Heart right ventricle (tissue), 16 donors: ENCODE measurements around the gene SLC25A38. TPM values are rescaled to one million over a fixed set of nuclear protein-coding genes. Genes with fewer than 3 reads are reported as not detected.
"Not testable (repeated sequence)": the region's sequence is repeated elsewhere in the genome, so short reads cannot be mapped to it uniquely, and the experiment has no call there.

ENCODE experiments used
- ATAC-seq, 8 donors: fragments of 200-7000 bp; cut with Tn5 transposase; one replicate each; pipeline ENCODE4 v1.9.1; 2020; ENCODE audit warnings: mild to moderate bottlenecking in 8 of 8, moderate library complexity in 8 of 8, moderate number of reproducible peaks in 1 of 8
- DNase-seq, 2 donors: peaks; one replicate each; pipeline ENCODE4 v3.0.0-alpha.2; 2020
- H3K27ac ChIP-seq, 10 donors: fragments of 200-600 bp; sonication (generic) in 2 of 10; one replicate each; pipeline versions ENCODE4 v1.5.0 to v1.8.0; 2020 to 2022; ENCODE audit warnings: mild to moderate bottlenecking in 3 of 10
- H3K27me3 ChIP-seq, 7 donors: fragments of 200-600 bp; one replicate each; pipeline ENCODE4 v1.8.0; 2021 to 2022; ENCODE audit warnings: mild to moderate bottlenecking in 2 of 7
- H3K36me3 ChIP-seq, 9 donors: fragments of 200-600 bp; sonication (generic) in 1 of 9; one replicate each; pipeline versions ENCODE4 v1.5.0 to v1.8.0; 2020 to 2022; ENCODE audit warnings: mild to moderate bottlenecking in 2 of 9
- H3K4me1 ChIP-seq, 9 donors: fragments of 200-600 bp; sonication (generic) in 1 of 9; one replicate each; pipeline versions ENCODE4 v1.5.0 to v1.8.0; 2020 to 2022; ENCODE audit warnings: mild to moderate bottlenecking in 4 of 9
- H3K4me3 ChIP-seq, 10 donors: fragments of 200-600 bp; sonication (generic) in 2 of 10; one replicate each; pipeline versions ENCODE4 v1.5.0 to v1.8.0; 2020 to 2022; ENCODE audit warnings: mild to moderate bottlenecking in 7 of 10, moderate library complexity in 2 of 10
- H3K9me3 ChIP-seq, 11 donors: fragments of 200-600 bp in 10 of 11; sonication (generic) in 2 of 11; one replicate each; pipeline versions ENCODE4 v1.5.0 to v1.8.0; 2013 to 2022; ENCODE audit warnings: mild to moderate bottlenecking in 2 of 11, control low read depth in 1 of 11, moderate library complexity in 1 of 11
- WGBS, 2 donors: extraction: QIAGEN DNeasy Blood & Tissue Kit; methylation state at CpG; one replicate each; pipeline ENCODE4 v1.1.7; 2013; ENCODE audit warnings: inconsistent platforms in 1 of 2; 5-methylcytosine and 5-hydroxymethylcytosine counted together
- intact Hi-C, 10 donors: fragments of 100-400 bp; cut with DNase I; formaldehyde crosslinking; loops; one replicate each; pipeline versions ENCODE4 v1.11.1 to v1.14.2; 2022
- polyA plus RNA-seq, 2 donors: library from polyadenylated mRNA; stranded (reverse); fragments of 200-250 nt; gene quantifications; one replicate each; pipeline ENCODE4 v1.2.3, GENCODE V29; 2013
- total RNA-seq, 10 donors: library from RNA; stranded (reverse); fragmentation: NEBNext Ultra II Directional in 3 of 10; extraction: Animal tissue kit (Norgen Biotek cat#: 25700) in 3 of 10; gene quantifications; one replicate each; pipeline versions ENCODE4 v1.2.1 to v1.2.4, GENCODE V29; 2021 to 2023
- TF ChIP-seq, protein P1 (sequence below), 9 donors: fragments of 200-600 bp; sonication (generic) in 2 of 9; IDR thresholded peaks; one replicate each; pipeline versions ENCODE4 v1.5.0 to v1.8.0; 2021 to 2022; ENCODE audit warnings: antibody characterized with exemption in 9 of 9, mild to moderate bottlenecking in 5 of 9, moderate library complexity in 1 of 9
- donor health status: Arrhythmogenic right ventricular cardiomyopathy.
- donor health status: ischemic (EF 13 %, LVEDD 7.1; RV severe dilation, severe dysfunction).
- donor health status: healthy with polysubstance abuse.
- donor health status: DM: no; HTN: yes; CAD: no.
- donor health status: DM: no; HTN: no; CAD: no.
- donor health status: ischemic (EF 25% LVEDD 6.9; RV normal size, moderate dysfunction).
- donor health status: ischemic (EF 25% LVEDD 5.7; RV mildly dilated, moderate dysfunction).
- donor health status: healthy.
- donor health status: DM: yes; HTN: yes; CAD: no.
- donor health status: Ischemic cardiomyopathy.
- donor health status: ischemic (EF 35%, LVEDD 5.7; RV mildly dilated, moderate dysfunction).
- donor health status: nonischemic (EF 11% LVEDD 7.7; RV severe dilation, severe dysfunction).
- donor health status: DM: yes; HTN: yes; CAD: no.
- donor health status: PGD.
- donor health status: ischemic (EF 29% LVEDD 5.4; RV normal size, mild dysfunction).
- donor health status: nonischemic (EF 23%, LVEDD 6.1; RV moderate dilation, normal function).

The SLC25A38 gene
- total and polyA plus RNA-seq, 12 donors = 9.7 to 25.8 (median 19.2) TPM

DNA sequence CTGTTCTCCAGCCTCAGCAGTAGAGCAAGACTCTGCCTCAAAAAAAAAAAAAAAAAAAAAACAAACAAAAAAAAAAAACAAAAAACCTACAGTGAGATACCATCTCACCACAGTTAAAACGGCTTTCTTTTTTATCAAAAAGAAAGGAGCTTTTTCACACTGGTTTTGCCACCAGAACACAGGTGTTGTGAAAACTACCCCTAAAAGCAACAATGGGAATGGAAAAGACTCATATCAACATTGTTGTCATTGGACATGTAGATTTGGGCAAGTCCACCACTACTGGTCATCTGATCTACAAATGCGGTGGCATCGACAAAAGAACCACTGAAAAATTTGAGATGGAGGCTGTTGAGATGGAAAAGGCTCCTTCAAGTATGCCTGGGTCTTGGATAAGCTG, 24.8 kb upstream of the SLC25A38 start:
- DNase-seq (no peak), ATAC-seq (no peak)
- WGBS, 2 donors = 82 to 92% methylated on average over 3 of the region's 3 CpGs
- H3K9me3 ChIP-seq = peaks cover 0 to 2% (median 0%) of the 10 kb centered on the region in 11 donors
- H3K27ac ChIP-seq = no peak overlapping the region
- no peak overlapping the region for H3K4me3 ChIP-seq
- intact Hi-C loops = no loop called here
- H3K27me3 ChIP-seq = peaks cover 0 to 25% (median 0%) of the 10 kb centered on the region in 7 donors
- H3K36me3 ChIP-seq = no peaks in the 10 kb centered on the region
- peaks cover 0 to 13% (median 5%) of the 10 kb centered on the region in 9 donors for H3K4me1 ChIP-seq
- TF ChIP-seq, protein P1, sequence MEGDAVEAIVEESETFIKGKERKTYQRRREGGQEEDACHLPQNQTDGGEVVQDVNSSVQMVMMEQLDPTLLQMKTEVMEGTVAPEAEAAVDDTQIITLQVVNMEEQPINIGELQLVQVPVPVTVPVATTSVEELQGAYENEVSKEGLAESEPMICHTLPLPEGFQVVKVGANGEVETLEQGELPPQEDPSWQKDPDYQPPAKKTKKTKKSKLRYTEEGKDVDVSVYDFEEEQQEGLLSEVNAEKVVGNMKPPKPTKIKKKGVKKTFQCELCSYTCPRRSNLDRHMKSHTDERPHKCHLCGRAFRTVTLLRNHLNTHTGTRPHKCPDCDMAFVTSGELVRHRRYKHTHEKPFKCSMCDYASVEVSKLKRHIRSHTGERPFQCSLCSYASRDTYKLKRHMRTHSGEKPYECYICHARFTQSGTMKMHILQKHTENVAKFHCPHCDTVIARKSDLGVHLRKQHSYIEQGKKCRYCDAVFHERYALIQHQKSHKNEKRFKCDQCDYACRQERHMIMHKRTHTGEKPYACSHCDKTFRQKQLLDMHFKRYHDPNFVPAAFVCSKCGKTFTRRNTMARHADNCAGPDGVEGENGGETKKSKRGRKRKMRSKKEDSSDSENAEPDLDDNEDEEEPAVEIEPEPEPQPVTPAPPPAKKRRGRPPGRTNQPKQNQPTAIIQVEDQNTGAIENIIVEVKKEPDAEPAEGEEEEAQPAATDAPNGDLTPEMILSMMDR (IDR thresholded peaks at IDR 0.05) = no peak

DNA sequence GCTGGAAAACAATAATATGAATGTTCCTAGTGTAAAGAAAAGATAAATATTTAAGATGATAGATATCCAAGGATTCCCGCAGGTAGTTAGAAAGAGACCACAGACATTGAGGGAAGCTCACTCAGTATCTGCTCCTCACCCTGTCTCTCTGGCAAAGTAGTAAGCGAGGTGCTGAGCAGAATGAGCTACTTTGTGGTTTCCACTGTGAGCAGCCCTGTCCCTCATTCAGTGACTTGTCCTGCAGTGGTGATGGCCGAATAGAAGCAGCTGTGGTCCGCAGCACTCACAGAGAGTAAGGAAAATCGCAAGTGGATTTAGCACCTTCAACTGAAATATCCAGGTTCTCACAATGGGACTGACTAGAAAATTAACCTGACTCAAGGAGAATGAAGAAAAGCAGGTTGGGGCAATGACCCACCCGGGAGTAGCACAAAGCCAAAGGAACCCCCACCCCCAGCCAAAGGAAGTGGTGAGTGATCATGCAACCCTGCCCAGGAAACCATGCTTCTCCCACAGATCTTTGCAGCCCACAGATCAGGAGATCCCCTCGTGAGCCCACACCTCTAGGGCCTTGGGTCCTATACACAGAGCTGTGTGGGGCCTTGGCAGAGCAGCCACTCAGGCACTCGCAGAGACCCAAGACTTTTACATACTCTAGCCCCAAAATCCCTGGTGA, 21.8 kb upstream of the SLC25A38 start:
- DNase-seq (no peak), ATAC-seq (peak in 4 of 8 donors; percentile 28 to 76 (median 40))
- no peak overlapping the region for H3K4me3 ChIP-seq
- peaks cover 0 to 3% (median 0%) of the 10 kb centered on the region in 11 donors for H3K9me3 ChIP-seq
- no peak overlapping the region for H3K27ac ChIP-seq
- TF ChIP-seq, protein P1 (IDR thresholded peaks at IDR 0.05) = no peak
- 75 to 78% methylated on average over 8 of the region's 8 CpGs for WGBS, 2 donors
- no peaks in the 10 kb centered on the region for H3K36me3 ChIP-seq
- peaks cover 0 to 9% (median 0%) of the 10 kb centered on the region in 7 donors for H3K27me3 ChIP-seq
- H3K4me1 ChIP-seq = peaks cover 0 to 13% (median 5%) of the 10 kb centered on the region in 9 donors
- intact Hi-C loops = no loop called here

DNA sequence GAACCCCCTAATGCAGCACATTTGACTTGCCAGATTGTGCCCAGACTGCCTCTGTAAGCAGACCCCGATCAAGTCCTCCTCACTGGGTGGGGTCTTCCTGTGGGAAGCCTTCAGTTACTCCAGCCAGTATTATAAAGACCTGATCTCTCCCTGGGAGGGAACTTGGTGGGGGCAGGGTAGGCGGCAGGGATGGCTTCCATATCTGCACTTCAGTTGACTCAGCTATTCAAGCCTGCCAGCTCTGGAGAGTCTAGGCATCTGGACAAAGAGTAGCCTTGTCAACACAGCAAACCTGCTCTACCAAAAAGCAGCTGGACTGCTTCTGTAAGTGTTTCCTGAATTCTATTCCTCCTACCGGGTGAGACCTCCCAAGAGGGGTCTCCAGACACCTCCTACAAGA, 21.0 kb upstream of the SLC25A38 start:
- peaks cover 0 to 9% (median 0%) of the 10 kb centered on the region in 7 donors for H3K27me3 ChIP-seq
- H3K36me3 ChIP-seq = no peaks in the 10 kb centered on the region
- 16 to 20% methylated on average over 3 of the region's 3 CpGs for WGBS, 2 donors
- peaks cover 0 to 13% (median 5%) of the 10 kb centered on the region in 9 donors for H3K4me1 ChIP-seq
- TF ChIP-seq, protein P1 (IDR thresholded peaks at IDR 0.05) = no peak
- H3K27ac ChIP-seq = no peak overlapping the region
- H3K4me3 ChIP-seq = no peak overlapping the region
- ATAC-seq = peak; percentile 79 to 97 (median 93)
- H3K9me3 ChIP-seq = peaks cover 0 to 3% (median 0%) of the 10 kb centered on the region in 11 donors
- intact Hi-C loops = no loop called here
- DNase-seq = peak in 1 of 2 donors; percentile 45

DNA sequence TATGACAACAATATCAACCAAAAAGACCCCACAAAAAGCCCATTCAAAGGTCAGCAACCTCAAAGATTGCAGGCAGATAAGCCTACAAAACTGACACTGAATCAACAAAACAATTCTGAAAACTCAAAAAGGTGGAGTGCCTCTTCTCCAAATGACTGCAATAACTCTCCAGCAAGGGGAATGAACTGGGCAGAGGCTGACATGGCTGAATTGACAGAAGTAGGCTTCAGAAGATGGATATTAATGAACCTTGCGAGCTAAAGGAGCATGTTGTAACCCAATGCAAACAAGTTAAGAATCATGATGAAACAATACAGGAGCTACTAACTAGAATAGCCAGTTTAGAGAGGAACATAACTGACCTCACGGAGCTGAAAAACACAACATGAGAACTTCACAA, 20.4 kb upstream of the SLC25A38 start:
- H3K27ac ChIP-seq = no peak overlapping the region
- H3K4me1 ChIP-seq = peaks cover 0 to 13% (median 5%) of the 10 kb centered on the region in 9 donors
- DNase-seq (no peak), ATAC-seq (no peak)
- peaks cover 0 to 9% (median 0%) of the 10 kb centered on the region in 7 donors for H3K27me3 ChIP-seq
- H3K36me3 ChIP-seq = no peaks in the 10 kb centered on the region
- 93 to 98% methylated on average over 2 of the region's 2 CpGs for WGBS, 2 donors
- intact Hi-C loops = no loop called here
- H3K4me3 ChIP-seq = no peak overlapping the region
- TF ChIP-seq, protein P1 (IDR thresholded peaks at IDR 0.05) = no peak
- H3K9me3 ChIP-seq = peaks cover 0 to 3% (median 0%) of the 10 kb centered on the region in 11 donors

DNA sequence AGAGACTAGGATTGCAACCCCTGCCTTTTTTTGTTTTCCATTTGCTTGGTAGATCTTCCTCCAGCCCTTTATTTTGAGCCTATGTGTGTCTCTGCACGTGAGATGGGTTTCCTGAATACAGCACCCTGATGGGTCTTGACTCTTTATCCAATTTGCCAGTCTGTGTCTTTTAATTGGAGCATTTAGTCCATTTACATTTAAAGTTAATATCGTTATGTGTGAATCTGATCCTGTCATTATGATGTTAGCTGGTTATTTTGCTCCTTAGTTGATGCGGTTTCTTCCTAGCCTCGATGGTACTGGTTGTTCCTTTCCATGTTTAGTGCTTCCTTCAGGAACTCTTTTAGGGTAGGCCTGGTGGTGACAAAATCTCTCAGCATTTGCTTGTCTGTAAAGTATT, 12.7 kb upstream of the SLC25A38 start:
- WGBS, 2 donors = 84 to 86% methylated on average over 4 of the region's 4 CpGs
- H3K4me3 ChIP-seq, intact Hi-C loops, H3K36me3 ChIP-seq, H3K9me3 ChIP-seq, H3K27ac ChIP-seq, ATAC-seq, H3K4me1 ChIP-seq, DNase-seq: not testable (repeated sequence)
- H3K27me3 ChIP-seq = peaks cover 0 to 13% (median 0%) of the 10 kb centered on the region in 7 donors
